HG03095 (cell line): ENCODE results near the gene SSTR3.
"Not testable (repeated sequence)": the region's sequence is repeated elsewhere in the genome, so short reads cannot be mapped to it uniquely, and the experiment has no call there.

Source experiments
- ATAC-seq: cut with Tn5 transposase; IDR thresholded peaks from one replicate; pipeline ENCODE4 v1.9.1; 2021; ENCODE audit warnings: moderate library complexity; ENCODE audit not compliant: unreplicated experiment

SSTR3 gene

DNA sequence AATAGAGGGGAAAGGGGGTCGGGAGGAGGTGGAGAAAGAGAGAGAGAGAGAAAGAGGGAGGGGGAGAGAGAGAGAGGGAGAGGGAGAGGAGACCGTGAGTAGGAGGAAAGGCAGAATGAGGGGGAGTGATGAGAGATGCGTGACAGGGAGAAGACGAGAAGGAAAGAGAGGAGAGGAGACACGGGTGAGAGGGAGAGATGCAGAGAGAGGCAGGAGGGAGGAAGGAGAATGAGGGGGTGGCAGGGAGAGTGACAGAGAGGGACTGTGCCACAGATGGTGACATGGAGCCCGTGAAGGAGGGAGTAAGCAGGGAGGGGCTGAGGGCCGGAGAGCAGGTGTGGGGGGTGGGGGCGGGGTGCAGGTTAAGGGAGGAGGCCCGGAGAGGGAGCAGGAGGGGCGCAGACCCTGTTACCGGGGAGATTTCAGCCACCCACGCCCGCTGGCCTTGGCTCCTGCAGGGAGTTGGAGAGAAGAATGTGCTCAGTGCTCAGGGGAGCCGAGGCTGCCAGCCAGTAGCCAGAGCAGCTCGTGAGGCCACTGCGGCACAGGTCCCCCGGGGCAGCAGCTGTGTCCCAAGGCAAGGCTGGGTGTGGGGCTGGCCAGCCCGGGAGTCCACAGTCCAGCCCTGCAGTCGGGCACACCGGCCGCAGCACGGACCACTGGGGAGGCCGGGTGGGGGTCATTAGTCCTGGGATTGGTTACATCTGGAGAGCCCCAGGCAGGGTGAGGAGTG is at the start of gene SSTR3:
Gene SSTR3, minus strand, starts transcription at position 304 of the 733 bp plus-strand sequence. CDS start 4,674 bp downstream, outside the sequence.
- no peak for ATAC-seq

DNA sequence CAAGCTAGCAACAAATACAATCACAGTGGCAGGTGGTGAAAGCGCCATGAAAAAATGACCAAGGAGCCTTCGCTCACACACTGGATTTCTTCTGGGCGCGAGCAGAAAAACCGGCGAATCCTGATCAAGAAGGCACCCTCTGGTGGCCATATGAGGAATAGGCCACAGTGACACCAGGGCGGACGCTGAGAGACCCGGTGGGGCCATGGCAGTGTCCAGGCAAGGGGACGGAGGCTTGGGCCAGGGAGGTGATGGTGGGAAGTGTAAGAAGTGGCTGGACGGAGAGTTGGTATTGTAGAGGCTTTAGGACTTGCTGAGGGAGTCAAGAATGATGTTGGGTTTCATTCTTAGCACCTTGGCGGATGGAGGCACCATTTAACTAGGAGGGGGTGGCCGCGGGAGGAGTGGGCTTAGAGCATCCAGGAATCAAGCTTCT is 48.6 kb upstream of the SSTR3 start:
- no peak for ATAC-seq

DNA sequence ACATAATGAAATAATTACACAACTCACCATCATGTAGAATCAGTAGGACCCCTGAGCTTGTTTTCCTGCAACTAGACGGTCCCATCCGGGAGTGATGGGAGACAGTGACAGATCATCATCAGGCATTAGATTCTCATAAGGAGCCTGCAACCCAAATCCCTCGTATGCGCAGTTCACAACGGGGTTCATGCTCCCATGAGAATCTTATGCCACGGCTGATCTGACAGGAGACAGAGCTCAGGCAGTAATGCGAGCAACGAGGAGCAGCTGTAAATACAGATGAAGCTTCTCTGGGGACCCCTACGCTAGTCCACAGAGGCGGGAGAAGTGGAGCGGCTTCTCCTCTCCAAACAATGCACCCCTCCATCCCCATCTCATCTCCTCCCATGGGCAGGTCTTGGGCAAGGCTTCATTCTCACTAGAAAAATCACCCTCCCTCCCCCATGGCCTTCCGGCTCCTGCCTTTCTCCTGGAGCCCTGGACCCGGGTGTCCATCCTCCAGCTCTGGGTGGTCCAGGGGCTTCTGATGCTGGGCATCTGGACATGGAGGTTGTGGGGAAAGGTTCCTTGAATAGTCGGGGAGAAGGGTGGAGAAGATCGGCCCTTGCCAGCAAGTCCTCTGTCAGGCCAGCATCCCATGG is 48.0 kb upstream of the SSTR3 start:
- ATAC-seq, result no peak

DNA sequence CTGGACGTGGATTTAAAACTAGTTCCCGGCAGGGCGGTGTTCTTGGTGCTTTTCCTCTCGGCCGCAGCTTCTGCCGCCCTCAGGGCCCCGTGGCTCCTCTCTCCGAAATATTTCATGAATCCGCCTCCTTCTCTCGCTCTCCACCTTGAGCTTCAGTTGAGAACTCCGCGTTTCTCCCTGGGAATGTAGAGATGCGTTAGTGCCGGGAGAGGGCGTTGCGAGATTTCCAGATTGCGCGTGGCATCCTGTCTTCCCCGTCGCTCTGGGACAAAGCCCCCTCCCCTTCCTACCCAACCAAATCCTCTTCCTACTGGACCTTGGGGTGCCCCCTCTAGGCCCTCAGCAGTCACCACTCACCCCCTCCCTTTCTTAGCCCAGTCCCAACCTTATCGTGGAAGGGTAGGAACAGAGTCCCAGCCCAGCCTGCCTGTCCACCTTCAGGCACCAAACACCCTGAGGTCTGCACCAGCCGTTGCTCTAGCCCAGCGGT is 47.3 kb upstream of the SSTR3 start:
- no peak for ATAC-seq

DNA sequence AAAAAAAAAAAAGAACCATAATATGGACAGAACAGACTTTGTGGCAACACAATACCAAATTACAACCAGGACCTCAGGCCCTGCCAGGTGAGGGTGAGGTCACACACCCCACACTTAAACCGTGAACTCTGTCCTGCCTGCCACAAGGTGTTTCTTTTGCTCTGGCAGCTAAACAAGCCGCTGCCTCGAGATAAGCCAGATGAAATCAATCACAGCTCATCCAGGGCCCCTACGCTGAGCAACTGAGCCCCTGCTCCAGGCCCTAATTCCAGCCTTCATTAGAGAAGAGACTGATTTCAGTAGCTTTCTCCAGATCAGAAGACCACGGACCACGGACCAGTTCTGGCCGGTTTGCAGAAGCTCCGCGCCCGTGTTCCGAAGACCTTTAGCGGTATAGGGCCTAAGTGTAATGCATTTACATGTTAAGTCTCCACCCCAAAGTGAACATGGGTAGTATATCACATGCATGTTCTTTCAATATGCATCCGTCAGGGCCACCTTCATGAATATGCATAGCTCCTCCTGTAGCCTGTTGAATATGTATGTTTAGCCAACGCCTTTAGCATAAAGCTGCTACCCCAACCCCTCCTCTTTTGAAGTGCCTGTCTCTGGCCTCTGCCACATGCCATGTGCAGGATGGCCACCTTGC is 46.6 kb upstream of the SSTR3 start:
- no peak for ATAC-seq

DNA sequence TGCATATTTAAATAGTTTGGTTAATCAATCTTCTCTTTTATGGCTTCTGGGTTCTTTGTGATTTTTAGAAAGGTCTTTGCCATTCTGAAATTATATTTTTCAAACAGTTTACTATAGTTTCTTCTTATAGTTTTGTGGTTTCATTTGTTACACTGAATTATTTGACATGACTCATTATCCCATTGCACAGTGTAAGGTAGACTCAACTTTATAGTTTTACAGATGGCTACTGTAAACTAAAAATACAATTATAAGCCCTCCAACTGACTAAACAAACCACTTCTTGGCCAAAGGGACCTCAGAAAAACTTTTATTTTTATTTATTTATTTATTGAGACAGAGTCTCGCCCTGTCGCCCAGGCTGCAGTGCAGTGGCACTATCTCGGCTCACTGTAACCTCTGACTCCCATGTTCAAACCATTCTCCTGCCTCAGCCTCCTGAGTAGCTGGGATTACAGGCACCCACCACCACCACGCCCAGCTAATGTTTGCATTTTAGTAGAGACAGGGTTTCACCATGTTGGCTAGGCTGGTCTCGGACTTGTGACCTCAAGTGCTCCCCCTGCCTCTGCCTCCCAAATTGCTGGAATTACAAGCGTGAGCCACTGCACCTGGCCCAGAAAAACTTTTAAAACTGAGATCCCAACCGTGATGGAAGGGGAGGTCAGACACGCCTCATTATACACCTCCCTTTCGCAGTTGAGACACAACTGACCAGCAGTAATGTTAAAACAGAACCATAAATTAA is 45.9 kb upstream of the SSTR3 start:
- no peak for ATAC-seq

DNA sequence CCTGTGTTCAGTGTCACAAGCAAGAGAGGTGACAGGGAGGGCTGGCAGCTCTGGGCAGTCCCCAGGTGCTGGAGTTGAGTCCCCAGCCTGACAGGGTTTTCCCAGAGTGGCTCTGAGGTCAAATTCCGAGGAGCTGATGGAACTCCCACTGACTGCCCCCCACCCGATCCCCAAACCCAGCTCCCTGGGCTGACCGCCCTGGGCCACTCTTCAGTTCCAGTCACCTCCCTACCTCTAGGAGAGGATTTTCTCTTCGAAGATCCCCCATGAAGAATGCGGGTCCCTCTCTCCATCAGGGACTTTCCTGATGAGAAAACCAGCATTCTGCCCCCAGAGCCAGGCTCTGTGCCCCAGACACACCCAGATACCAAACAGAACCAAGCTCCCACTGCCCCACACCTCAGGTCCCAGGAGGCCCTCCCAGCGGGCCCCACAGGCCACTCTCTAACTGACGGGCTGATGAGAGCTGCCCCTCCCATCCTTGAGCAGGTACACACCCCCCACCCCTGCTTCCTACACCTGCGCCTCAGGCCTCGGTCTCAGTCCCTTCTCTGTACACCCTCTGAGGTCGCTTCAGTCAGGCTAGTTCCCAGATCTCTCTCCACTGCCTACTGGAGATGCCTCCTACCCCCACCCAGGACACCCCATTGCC is 43.9 kb upstream of the SSTR3 start:
- no peak for ATAC-seq

DNA sequence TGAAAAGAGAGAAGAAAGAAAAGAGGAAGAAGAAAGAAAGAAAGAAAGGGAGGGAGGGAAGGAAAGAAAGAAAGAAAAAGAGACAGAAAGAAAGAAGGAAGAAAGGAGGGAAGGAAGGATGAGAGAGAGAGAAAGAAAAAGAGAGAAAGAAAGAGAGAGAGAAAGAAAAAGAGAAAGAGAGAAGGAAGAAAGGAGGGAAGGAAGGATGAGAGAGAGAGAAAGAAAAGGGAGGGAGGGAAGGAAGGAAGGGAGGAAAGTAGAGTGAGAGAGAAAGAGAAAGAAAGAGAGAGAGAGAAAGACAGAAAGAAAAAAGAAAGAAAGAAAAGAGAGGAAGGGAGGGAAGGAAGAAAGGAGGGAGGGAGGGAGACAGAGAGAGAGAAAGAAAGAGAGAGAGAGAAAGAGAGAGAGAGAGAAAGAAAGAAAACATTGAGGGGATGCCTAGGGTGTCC is 43.3 kb upstream of the SSTR3 start:
- no peak for ATAC-seq

DNA sequence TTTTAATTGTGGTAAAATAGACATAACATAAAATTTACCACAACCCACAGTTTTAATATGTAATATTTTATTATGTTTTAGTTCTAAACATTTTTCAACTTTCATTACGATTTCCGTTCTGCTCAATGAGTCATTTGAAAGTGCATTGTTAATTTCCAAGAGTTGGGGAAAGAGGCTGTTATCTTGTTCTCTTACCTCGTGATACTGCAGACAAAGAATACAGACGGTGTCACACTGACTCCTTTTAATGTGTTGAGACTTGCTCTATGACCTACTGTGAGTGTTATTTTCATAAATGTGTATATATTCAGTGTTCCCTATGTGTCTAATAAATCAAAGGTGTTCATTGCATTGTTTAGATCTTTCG is 42.6 kb upstream of the SSTR3 start:
- no peak for ATAC-seq

DNA sequence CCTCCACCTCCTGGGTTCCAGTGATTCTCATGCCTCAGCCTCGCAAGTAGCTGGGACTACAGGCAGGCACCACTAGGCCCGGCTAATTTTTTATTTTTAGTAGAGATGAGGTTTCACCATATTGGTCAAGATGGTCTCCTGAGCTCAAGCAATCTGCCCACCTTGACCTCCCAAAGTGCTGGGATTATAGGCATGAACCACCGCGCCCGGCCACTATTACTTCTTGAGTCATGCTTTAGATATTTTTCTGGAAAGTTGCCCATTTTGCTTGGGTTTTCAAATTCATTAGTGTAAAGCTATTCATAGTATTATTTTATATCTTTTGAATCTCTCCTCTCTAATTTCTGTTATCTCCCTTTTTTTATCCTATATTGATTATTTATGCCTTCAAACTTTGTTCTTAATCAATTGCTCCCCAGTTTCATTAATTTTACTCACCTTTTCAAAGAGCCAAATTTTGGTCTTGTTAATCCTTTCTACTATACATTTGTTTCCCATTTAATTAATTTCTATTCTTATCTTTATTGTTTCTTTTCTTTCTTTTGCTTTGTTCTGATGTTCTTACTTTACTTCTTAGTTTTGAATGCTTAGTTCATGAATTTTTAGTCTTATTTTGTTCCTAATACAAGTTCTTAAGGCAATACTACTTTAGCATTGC is 42.1 kb upstream of the SSTR3 start:
- no peak for ATAC-seq

DNA sequence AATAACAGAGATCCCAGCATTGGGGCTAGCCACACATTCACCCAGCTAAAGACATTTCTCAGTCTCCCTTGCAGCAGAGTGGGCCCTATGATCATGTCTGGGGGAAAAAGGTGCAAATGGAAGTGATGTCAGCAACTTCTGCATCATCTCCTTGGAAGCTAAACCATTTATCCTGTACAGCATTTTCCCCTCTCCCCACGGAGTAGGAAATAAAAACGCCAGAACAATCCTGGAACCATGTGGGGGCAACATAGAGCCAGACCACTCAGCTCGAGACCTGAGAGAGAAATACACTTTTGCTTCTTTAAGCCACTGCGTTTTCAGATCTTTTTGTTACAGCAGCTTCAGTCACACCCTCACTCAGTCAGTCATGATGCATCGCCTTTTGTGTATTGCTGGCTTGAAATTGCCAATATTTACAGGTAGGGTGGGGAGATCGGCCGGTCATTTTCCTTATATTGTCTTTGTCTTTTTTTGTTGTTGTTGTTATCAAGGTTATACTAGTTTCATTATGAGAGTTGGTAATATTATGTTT is 40.9 kb upstream of the SSTR3 start:
- ATAC-seq, result no peak

DNA sequence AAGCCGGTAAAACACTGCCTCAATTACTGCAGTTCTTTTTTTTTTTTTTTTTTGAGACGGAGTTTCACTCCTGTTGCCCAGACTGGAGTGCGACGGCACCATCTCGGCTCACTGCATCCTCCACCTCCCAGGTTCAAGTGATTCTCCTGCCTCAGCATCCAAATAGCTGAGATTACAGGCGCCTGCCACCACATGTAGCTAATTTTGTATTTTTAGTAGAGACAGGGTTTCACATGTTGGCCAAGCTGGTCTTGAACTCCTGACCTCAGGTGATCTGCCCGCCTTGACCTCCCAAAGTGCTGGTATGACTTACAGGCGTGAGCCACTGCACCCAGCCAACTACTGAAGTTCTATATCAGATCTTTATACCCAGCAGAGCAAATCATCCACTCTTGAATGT is 39.6 kb upstream of the SSTR3 start:
- ATAC-seq, result not testable (repeated sequence)

DNA sequence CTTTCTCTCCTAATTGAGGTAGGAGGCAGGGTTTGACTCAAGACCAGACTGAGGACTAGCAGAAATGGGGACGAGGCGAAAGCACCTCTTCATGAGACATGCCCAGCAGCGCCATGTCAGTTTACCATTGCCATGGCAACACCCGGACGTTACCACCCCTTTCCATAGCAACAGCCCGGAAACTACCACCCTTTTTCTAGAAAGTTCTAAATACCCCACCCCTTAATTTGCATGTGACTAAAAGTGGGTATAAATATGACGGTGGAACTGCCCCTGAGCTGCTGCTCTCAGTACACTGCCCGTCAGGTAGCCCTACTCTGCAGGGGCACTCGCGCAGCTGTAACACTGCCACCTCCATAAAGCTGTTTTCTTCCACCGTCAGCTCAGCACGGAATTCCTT is 37.7 kb upstream of the SSTR3 start:
- no peak for ATAC-seq

DNA sequence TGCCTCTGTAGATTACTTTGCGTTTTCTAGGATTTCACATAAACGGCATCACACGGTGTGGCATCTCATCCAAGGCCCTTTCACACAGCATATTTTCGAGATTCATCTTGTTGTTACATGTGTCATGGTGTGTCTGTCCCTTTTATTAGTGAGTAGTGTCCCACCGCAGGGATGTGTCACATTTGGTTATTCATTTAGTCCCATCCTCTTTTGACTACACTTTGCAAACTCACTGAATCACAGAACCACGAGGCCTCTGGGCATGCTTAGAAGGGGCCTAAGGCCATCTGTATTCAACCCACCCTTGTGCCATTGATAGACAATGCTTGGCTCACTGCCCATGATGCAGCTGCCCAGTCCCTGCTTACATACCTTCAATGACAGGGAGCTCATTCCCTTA is 36.0 kb upstream of the SSTR3 start:
- ATAC-seq, result no peak

DNA sequence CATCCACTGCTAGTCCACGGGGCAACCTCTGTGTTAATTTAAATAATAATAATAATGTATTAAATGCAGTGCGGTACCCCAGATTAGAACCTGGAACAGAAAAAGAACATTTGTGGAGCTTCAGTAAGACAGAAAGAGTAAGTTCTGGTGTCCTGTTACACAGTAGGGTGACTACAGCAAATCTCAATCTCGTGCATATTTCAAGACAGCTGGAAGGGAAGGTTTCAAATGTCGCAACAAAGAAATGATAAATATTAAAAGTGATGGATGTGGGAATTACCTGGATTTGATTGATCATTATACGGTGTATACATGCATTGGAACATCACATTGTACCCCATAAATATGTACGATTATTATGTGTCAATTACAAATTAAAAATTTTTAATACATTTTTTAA is 33.5 kb upstream of the SSTR3 start:
- ATAC-seq, result no peak

DNA sequence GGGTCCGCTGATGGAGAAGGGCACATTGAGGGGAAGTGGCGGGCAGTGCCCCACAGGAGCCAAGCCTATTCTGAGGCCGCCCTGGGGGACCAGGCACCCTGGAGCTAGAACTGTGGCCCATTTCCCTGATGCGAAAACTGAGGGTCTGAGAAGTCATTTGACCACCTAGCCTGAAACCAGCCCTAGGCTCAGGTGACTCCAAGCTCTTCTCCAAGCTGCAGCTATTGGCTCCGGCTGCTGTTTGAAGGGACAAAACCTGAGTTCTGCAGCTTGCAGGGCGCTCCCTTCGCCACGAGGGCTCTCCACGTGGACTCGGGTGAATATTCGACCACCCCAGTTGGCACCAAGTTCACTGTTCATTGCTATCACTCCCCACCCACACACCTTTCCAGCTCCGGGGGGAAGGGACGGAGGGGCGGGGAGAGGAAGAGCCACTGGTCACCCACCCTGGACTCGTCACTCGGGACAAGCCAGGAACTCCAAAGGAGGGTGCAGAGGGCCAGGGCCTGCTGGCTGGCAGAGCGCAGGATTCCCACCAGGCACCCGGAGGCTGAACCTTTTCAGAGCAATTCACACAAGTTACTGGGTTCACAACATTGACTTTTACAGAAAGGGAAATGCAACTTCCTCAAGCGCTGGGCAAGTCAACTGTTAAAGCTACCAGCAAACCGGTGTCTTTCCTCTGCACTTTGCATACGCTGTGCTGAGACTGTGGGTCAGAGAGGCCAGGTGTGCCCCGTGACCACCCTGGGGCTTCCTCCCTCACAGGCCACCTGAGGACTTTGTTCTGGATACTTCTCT is 32.8 kb upstream of the SSTR3 start:
- ATAC-seq, result no peak

DNA sequence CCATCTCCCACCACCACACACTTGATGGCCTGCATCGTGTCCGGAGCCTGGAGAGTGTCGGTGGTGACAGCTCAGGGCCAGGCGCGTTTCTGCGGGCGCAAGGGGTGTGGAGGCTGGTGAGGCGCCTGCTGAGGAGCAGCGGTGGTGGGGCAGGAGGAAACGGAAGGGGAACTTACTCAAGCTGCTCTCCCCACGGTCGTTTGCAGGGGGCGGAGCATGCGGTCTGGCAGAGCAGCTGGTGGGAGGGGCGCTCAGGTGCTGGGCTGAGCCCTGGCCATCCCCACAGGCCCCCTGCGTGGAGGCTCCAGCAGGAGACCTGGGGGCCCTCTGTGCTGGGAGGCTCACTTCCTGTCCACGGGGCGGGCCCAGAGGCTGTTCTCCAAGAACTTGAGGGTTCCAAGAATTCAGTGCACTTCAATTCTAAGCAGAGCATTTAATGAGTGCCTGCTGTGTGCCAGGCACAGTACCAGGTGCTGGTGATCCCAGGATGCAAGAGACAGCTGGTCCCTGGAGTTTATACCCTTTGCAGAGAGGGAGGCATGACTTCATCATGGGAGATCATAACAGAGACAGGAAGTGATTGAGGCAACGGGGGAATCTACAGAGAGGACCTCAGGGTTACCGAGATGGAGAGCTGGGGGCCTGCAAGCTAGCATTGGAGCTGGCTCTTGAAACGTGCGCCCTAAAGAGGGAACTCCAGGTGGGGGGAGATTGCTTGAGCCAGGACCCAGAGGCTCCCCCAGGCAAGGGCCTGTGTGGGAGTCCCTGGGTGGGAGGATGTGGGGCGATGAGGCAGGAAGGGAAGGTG is 32.0 kb upstream of the SSTR3 start, which contains the start of gene RAC2:
Gene RAC2, minus strand, starts transcription at position 156 of the 808 bp plus-strand sequence. Its CDS starts 121 bp downstream, at position 35.
- ATAC-seq, result peak; percentile 36
